PC-3 (cell line): ENCODE data around the gene BCAS3. TPM values are rescaled to one million over a fixed set of nuclear protein-coding genes. Genes with fewer than 3 reads are reported as not detected.

Experiments used
- ATAC-seq: fragments of 200-7000 bp; cut with Tn5 transposase; 2 replicates; pipeline ENCODE4 v1.9.1; 2020; ENCODE audit warnings: mild to moderate bottlenecking, moderate library complexity
- BruUV-seq: library from RNA; stranded (reverse); fragments of 400-500 nt; replicated peaks from 2 replicates; lab custom pipeline; 2021; lab: Mats Ljungman, UMichigan
- CTCF ChIA-PET: fragments of 300-600 bp; sonication (Branson Sonifier 250); formaldehyde crosslinking; loops from one replicate; lab custom pipeline; 2022; ENCODE audit warnings: antibody characterized with exemption; lab: Charles Lee
- POLR2A ChIA-PET: fragments of 300-600 bp; sonication (Branson Sonifier 250); formaldehyde crosslinking; loops from one replicate; lab custom pipeline; 2022; ENCODE audit warnings: antibody characterized with exemption; ENCODE audit not compliant: unreplicated experiment; lab: Charles Lee
- DNase-seq: peaks from one replicate; pipeline ENCODE4 v3.0.0-alpha.2; 2015
- H2AFZ ChIP-seq: fragments of 300-600 bp; sonication (generic); 2 replicates; pipeline ENCODE4 v1.6.0; 2016; ENCODE audit warnings: antibody characterized with exemption, low read length
- H3F3A ChIP-seq: fragments of 300-600 bp; sonication (generic); one replicate; pipeline ENCODE4 v1.6.0; 2017; ENCODE audit warnings: antibody characterized with exemption, low read length, control low read depth, mild to moderate bottlenecking; ENCODE audit not compliant: unreplicated experiment
- H3K27ac ChIP-seq: fragments of 300-600 bp; sonication (generic); 2 replicates; pipeline ENCODE4 v1.5.1; 2016; ENCODE audit warnings: mild to moderate bottlenecking, low read length
- H3K27me3 ChIP-seq: fragments of 300-600 bp; sonication (generic); 2 replicates; pipeline ENCODE4 v1.6.1; 2016; ENCODE audit warnings: low read length, mixed read lengths
- H3K36me3 ChIP-seq: fragments of 300-600 bp; sonication (generic); 2 replicates; pipeline ENCODE4 v1.6.1; 2016; ENCODE audit warnings: low read depth, mixed run types, low read length, mixed read lengths
- H3K4me1 ChIP-seq: fragments of 300-600 bp; sonication (generic); 2 replicates; pipeline ENCODE4 v1.5.1; 2016; ENCODE audit warnings: low read length; ENCODE audit not compliant: insufficient read depth
- H3K4me2 ChIP-seq: fragments of 300-600 bp; sonication (generic); 2 replicates; pipeline ENCODE4 v1.6.0; 2016; ENCODE audit warnings: low read length
- H3K4me3 ChIP-seq: fragments of 300-600 bp; sonication (generic); 2 replicates; pipeline ENCODE4 v1.5.1; 2016; ENCODE audit warnings: mild to moderate bottlenecking, low read length, mixed read lengths
- H3K79me2 ChIP-seq: fragments of 300-600 bp; sonication (generic); 2 replicates; pipeline ENCODE4 v1.6.1; 2017; ENCODE audit warnings: low read length, mixed read lengths
- H3K9ac ChIP-seq: fragments of 300-600 bp; sonication (generic); 2 replicates; pipeline ENCODE4 v1.6.0; 2016; ENCODE audit warnings: mild to moderate bottlenecking, low read length
- H3K9me2 ChIP-seq: fragments of 300-600 bp; sonication (generic); replicated peaks from 2 replicates; pipeline ENCODE4 v1.6.1; 2016; ENCODE audit warnings: mixed run types, low read length, mixed read lengths
- H3K9me3 ChIP-seq: fragments of 300-600 bp; sonication (generic); 2 replicates; pipeline ENCODE4 v1.6.1; 2016; ENCODE audit warnings: low read length, mixed read lengths
- H4K20me1 ChIP-seq: fragments of 300-600 bp; sonication (generic); 2 replicates; pipeline ENCODE4 v1.6.1; 2016; ENCODE audit warnings: low read length, mixed read lengths
- EZH2 ChIP-seq: fragments of 300-600 bp; sonication (generic); IDR thresholded peaks from one replicate; pipeline ENCODE4 v1.6.1; 2017; ENCODE audit warnings: antibody characterized with exemption, mild to moderate bottlenecking, low read length; ENCODE audit not compliant: unreplicated experiment
- EZH2phosphoT487 ChIP-seq: fragments of 300-600 bp; sonication (generic); IDR thresholded peaks from 2 replicates; pipeline ENCODE4 v1.6.1; 2018; ENCODE audit warnings: mild to moderate bottlenecking, antibody characterized with exemption, low read length, borderline replicate concordance
- intact Hi-C: fragments of 100-400 bp; cut with micrococcal nuclease; formaldehyde crosslinking; loops from 2 replicates; pipeline ENCODE4 v1.9.0; 2023
- total RNA-seq: library from RNA; depleted of rRNA; stranded (reverse); fragments of >200 nt; gene quantifications from 2 replicates; pipeline ENCODE4 v1.2.3, GENCODE V29; 2014
- TF ChIP-seq, protein P1 (sequence below): fragments of 300-600 bp; sonication (generic); conservative IDR thresholded peaks from 2 replicates; pipeline ENCODE4 v1.5.1; 2017; ENCODE audit warnings: antibody characterized with exemption, low read depth, mild to moderate bottlenecking, low read length

BCAS3 gene
- total RNA-seq, 1 experiment from 2014 or later = 25.9 TPM

DNA sequence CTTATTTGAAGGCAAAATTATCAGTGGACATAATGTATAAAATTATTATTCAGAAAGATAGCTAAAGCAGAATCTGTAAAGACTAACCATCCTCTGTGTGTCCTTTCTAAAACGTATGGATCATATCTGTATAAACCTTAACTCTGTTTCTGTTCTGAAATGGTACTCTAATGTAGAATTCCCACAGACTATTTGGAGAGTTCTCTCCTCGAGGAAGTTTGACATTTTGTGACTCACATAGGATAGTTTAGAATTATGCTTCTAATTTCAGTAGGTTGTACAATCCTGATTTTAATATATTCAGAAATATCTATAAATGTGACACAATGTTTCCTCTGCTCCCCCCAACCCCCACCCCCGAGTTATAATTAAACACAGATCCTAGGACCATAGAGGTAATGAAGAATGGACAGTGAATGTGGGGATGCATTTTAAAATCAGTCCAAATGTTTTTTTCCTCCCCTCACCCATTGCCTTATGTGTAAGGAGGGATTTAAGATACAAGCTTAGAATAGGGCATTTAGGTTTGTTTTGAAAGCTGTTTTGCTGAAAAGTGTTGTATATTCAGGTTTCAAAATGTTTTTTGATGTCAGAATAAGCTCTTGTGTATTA, 66.8 kb downstream of the BCAS3 start:
- no peaks in the 10 kb centered on the region for H4K20me1 ChIP-seq
- no peaks in the 10 kb centered on the region for H3K36me3 ChIP-seq
- H3K79me2 ChIP-seq = no peaks in the 10 kb centered on the region
- DNase-seq (peak; percentile 10), ATAC-seq (peak; percentile 62)
- peaks cover 19% of the 10 kb centered on the region for H3K4me1 ChIP-seq
- intact Hi-C loops = no loop called here
- peak overlapping the region; percentile 34 for H3K9ac ChIP-seq
- no peaks in the 10 kb centered on the region for H3K9me3 ChIP-seq
- BruUV-seq = TSS peak; percentile 89
- TF ChIP-seq EZH2 (no peak), EZH2phosphoT487 (no peak)
- TF ChIP-seq, protein P1, sequence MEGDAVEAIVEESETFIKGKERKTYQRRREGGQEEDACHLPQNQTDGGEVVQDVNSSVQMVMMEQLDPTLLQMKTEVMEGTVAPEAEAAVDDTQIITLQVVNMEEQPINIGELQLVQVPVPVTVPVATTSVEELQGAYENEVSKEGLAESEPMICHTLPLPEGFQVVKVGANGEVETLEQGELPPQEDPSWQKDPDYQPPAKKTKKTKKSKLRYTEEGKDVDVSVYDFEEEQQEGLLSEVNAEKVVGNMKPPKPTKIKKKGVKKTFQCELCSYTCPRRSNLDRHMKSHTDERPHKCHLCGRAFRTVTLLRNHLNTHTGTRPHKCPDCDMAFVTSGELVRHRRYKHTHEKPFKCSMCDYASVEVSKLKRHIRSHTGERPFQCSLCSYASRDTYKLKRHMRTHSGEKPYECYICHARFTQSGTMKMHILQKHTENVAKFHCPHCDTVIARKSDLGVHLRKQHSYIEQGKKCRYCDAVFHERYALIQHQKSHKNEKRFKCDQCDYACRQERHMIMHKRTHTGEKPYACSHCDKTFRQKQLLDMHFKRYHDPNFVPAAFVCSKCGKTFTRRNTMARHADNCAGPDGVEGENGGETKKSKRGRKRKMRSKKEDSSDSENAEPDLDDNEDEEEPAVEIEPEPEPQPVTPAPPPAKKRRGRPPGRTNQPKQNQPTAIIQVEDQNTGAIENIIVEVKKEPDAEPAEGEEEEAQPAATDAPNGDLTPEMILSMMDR = no peak
- ChIA-PET CTCF (interaction anchor here (1.5 kb wide), 1 partner anchor 24 kb away, joined by 10 read pairs; no protein-coding TSS in a partner anchor), POLR2A (interaction anchor here (0.6 to 1.2 kb wide), 3 partner anchors 73 to 281 kb away, joined by 3 to 7 read pairs (median 4); no protein-coding TSS in a partner anchor)
- H3K27ac ChIP-seq = peak overlapping the region; percentile 66
- H3K4me2 ChIP-seq = peak overlapping the region; percentile 78
- H2AFZ ChIP-seq = peak overlapping the region; percentile 72
- H3K9me2 ChIP-seq = no peaks in the 10 kb centered on the region
- H3F3A ChIP-seq = no peaks in the 10 kb centered on the region
- no peaks in the 10 kb centered on the region for H3K27me3 ChIP-seq
- H3K4me3 ChIP-seq = peak overlapping the region; percentile 37

DNA sequence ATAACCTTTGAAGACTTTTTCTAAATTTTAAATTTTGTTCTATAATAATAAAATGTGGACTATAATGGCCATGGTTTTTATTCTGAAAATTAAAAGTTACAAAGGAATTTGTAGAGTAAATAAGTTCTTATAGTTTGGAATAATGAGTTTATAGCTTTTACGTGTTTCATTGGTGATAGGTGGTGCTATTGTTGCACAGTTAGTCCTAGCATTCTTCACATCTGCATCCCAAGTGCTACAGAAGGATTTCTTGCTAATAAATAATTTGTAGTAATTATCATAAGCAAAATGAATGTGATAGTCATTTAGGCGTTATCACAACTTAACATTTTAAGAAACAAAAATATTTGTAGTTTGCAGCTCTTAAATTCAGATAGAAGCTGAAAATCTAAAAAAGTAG, 67.9 kb downstream of the BCAS3 start:
- no peaks in the 10 kb centered on the region for H3K36me3 ChIP-seq
- no peaks in the 10 kb centered on the region for H3F3A ChIP-seq
- no peak overlapping the region for H3K4me3 ChIP-seq
- DNase-seq = peak; percentile 12
- ChIA-PET CTCF (interaction anchor here (0.6 to 1.5 kb wide), 5 partner anchors 25 to 620 kb away, joined by 3 to 7 read pairs (median 3); no protein-coding TSS in a partner anchor), POLR2A (interaction anchor here (0.6 to 0.7 kb wide), 3 partner anchors 22 to 1340 kb away, joined by 3 to 7 read pairs (median 7); no protein-coding TSS in a partner anchor)
- peaks cover 19% of the 10 kb centered on the region for H3K4me1 ChIP-seq
- no peak for ATAC-seq
- TF ChIP-seq EZH2phosphoT487 (no peak), EZH2 (no peak)
- TF ChIP-seq, protein P1 = no peak; the same call in 1 of the 2 replicates
- H3K9me3 ChIP-seq = no peaks in the 10 kb centered on the region
- H3K27ac ChIP-seq = no peak overlapping the region
- H3K9ac ChIP-seq = no peak overlapping the region
- H4K20me1 ChIP-seq = no peaks in the 10 kb centered on the region
- no peaks in the 10 kb centered on the region for H3K27me3 ChIP-seq
- H3K79me2 ChIP-seq = no peaks in the 10 kb centered on the region
- BruUV-seq = no TSS peak
- H3K9me2 ChIP-seq = no peaks in the 10 kb centered on the region
- H3K4me2 ChIP-seq = no peak overlapping the region
- no peak overlapping the region for H2AFZ ChIP-seq
- intact Hi-C loops = no loop called here
